Bronchial epithelial cell (primary cell): ENCODE data around the gene ARHGDIG. TPM values are rescaled to one million over a fixed set of nuclear protein-coding genes. Genes with fewer than 3 reads are reported as not detected.
"Not testable (repeated sequence)": the region's sequence is repeated elsewhere in the genome, so short reads cannot be mapped to it uniquely, and the experiment has no call there.

ENCODE experiments used
- DNase-seq: peaks from one replicate; pipeline ENCODE4 v3.0.0-alpha.2; 2010; ENCODE audit warnings: low read depth
- FAIRE-seq: peaks from 2 replicates; lab custom pipeline; 2011; peaks lifted over from hg19 to GRCh38; lab: Jason Lieb, UNC
- H3K27me3 ChIP-seq: 2 replicates; pipeline ENCODE4 v1.5.1; 2011; ENCODE audit warnings: low read length; ENCODE audit not compliant: control insufficient read depth, insufficient read depth
- H3K36me3 ChIP-seq: 2 replicates; pipeline ENCODE4 v1.5.1; 2011; ENCODE audit warnings: low read length; ENCODE audit not compliant: control insufficient read depth, insufficient read depth
- H3K4me3 ChIP-seq: 2 replicates; pipeline ENCODE4 v1.5.1; 2011; ENCODE audit warnings: mild to moderate bottlenecking, low read depth, low read length, control low read depth
- total RNA-seq: library from RNA; depleted of rRNA; stranded (reverse); fragments of >200 nt; gene quantifications from 2 replicates; pipeline ENCODE4 v1.2.1, GENCODE V29; 2014
- TF ChIP-seq, protein P1 (sequence below): IDR thresholded peaks from 2 replicates; pipeline ENCODE4 v1.5.1; 2011; ENCODE audit warnings: mild to moderate bottlenecking, moderate library complexity, low read length, control low read depth, inconsistent platforms; ENCODE audit not compliant: insufficient read depth, severe bottlenecking

The ARHGDIG gene
- total RNA-seq, 1 donor from 2014 or later, result not detected

DNA sequence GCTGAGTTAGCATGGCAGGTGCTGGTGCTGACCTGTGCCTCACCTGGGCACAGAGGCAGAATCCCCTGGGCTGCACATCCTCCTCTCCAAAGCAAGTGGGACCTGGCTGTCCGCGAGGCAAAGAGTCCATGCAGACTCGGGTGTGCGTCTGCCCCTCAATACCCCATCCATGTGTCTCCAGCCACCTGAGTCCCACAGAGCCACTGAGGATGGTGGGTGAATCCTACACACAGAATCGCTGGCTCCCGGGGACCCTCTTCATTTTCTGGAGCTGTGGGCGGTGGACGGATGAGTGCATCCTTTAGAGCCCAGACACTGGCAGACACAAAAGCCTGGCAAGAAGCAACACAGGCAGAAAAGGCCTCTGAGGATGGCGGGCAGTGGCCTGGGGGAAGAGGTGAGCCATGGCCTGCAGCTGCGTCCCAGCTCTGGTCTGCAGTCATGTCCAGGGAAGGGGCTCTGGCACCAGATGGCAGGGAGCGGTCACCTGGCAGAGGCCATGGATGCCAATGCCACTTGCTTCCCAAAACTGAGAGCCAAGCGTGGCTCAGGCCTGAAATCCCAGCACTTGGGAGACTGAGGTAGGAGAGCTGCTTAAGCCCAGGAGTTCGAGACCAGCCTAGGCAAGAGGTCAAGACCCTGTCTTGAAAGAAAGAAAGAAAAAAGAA lies 42.2 kb downstream of the ARHGDIG start:
- H3K4me3 ChIP-seq, result no peak overlapping the region
- H3K36me3 ChIP-seq, result peaks cover 27% of the 10 kb centered on the region
- H3K27me3 ChIP-seq, result no peaks in the 10 kb centered on the region
- FAIRE-seq (no peak), DNase-seq (no peak)
- TF ChIP-seq, protein P1, sequence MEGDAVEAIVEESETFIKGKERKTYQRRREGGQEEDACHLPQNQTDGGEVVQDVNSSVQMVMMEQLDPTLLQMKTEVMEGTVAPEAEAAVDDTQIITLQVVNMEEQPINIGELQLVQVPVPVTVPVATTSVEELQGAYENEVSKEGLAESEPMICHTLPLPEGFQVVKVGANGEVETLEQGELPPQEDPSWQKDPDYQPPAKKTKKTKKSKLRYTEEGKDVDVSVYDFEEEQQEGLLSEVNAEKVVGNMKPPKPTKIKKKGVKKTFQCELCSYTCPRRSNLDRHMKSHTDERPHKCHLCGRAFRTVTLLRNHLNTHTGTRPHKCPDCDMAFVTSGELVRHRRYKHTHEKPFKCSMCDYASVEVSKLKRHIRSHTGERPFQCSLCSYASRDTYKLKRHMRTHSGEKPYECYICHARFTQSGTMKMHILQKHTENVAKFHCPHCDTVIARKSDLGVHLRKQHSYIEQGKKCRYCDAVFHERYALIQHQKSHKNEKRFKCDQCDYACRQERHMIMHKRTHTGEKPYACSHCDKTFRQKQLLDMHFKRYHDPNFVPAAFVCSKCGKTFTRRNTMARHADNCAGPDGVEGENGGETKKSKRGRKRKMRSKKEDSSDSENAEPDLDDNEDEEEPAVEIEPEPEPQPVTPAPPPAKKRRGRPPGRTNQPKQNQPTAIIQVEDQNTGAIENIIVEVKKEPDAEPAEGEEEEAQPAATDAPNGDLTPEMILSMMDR, result no peak

GRCh38 chr16:324201-324450 lies 43.7 kb downstream of the ARHGDIG start:
- no peak overlapping the region for H3K4me3 ChIP-seq
- no peak for DNase-seq

DNA sequence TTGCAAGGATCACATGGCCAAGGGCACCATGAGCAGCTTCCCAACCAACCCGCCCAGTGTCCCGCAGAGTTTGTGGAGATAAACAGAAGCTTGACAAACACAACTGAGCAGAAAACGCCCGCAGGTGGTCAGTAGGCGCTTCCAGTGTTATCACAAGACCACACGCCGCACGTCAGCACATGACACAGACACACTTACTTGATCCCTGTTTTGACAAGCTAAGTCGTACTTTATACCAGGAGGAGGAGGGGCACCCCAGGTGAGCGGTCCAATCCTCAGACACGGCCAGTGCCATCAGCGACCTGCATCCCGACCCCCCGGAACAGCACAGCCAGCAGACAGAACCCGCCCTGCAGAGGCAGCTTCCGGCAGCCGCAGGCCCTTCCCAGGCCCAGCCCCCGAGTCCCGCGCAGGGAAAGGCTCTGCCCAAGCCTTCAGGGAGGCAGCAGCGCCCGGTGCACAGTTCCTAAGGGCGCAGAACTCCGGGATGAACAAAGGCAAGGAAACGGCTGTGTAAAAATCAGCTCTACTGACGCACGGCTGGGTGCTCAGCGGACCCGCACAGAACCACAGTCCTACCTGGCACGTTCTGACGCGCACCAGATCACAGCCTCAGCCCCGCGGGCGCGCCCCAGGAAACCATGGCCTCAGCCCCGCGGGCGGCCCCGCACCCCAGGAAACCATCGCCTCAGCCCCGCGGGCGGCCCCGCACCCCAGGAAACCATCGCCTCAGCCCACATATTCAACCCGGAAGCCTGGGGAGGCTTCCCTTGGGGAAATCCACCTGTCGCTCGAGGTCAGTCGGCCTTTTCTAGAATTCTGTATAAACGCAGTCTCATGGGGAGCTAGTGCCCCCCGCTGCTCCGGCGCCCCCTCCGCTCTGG lies 44.3 kb downstream of the ARHGDIG start:
- FAIRE-seq, result no peak
- Histone ChIP-seq H3K4me3 (no peak overlapping the region), H3K27me3 (no peaks in the 10 kb centered on the region), H3K36me3 (peaks cover 14% of the 10 kb centered on the region)
- TF ChIP-seq, protein P1, result no peak
- no peak for DNase-seq

More at GRCh38 chr16:324201-324450, 43.7 kb downstream of the ARHGDIG start:
- FAIRE-seq, result no peak
- TF ChIP-seq, protein P1, result no peak
- no peaks in the 10 kb centered on the region for H3K27me3 ChIP-seq
- H3K36me3 ChIP-seq, result peaks cover 18% of the 10 kb centered on the region

DNA sequence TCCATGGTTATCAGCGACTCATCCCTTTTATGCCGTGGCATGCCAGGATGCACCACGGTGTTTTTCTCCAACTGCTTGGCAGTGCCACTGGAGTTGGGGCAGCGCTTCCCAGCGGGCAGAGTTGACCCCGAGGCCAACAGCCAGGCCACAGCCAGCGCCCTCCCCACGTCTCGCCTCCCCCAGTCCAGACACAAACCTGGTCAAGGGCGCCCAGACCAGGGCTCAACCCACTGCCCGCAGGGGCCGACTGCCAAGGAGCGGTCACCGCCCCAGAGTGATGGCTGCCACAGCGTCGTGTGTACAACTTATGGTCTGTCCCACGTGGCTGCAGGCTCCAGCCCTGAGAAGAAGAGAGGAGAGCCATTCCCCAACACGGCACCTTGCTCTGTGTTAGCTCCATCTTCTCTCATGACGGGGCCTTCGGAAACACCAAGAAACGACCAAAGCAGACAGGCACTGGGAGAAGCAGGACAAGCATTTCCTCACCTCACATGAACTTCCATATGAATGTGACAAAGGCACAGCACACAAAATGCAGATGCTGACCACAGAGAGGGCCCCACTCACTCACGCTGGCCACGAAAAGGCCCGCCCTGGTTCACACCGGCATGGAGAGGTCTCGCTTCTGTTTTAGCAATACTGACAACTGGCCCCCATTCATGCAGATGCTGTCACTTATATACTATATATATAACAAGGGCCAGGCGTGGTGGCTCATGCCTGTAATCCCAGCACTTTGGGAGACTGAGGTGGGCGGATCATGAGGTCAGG lies 45.2 kb downstream of the ARHGDIG start:
- H3K27me3 ChIP-seq, result no peaks in the 10 kb centered on the region
- H3K36me3 ChIP-seq, result peaks cover 12% of the 10 kb centered on the region
- DNase-seq (no peak), FAIRE-seq (no peak)
- no peak overlapping the region for H3K4me3 ChIP-seq
- TF ChIP-seq, protein P1, result no peak

DNA sequence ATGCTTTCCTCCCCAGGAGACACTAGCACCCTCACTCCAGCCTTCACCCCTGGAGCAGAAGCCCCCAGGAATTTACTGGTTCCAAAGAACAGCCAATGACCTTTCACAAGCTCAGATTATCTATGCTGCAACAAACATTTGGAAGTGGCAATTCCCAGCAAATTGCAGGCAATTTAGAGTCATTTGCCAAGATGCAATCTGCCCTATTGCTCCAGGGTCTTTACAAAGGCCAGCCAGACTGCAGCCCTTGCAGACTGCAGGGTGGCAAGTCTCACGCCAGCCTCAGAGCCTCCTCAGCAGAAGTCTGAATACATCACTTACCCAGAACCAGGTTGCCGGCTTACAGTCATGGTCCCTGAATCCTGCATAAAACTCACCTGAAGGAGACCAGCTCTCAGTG lies 50.4 kb downstream of the ARHGDIG start:
- FAIRE-seq (no peak), DNase-seq (no peak)
- TF ChIP-seq, protein P1, result no peak
- H3K36me3 ChIP-seq, result peaks cover under 1% of the 10 kb centered on the region
- no peaks in the 10 kb centered on the region for H3K27me3 ChIP-seq
- no peak overlapping the region for H3K4me3 ChIP-seq

DNA sequence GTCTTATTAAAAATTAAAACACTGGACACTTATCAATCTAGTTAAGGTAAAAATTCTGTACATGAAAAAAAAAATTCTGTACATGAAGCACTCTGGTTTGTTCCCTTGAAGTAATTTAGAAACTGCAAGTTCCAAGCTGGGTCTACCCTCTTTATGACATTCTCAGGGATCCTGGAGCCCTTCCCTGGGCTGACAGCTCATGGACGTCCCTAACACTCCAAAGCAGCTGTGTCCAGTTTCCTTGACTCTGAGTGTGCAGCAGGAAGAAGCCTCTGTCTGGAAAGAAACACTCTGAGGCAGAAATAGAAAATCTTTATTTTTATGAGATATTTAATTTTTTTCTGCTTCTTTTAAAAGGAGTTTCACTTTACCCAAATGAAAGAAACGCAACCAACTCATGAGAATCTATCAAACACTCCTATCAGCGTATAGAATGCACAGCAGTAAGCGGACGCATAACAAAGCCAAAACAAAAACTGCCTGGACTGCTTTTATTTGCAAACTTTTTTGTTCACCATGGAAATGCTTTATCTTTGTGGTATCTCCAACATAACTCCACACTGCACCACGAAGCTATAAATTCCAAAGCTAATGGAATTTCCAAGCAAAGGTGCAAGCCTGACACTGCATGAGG lies 50.9 kb downstream of the ARHGDIG start:
- peak; percentile 60 for FAIRE-seq
- H3K27me3 ChIP-seq, H3K4me3 ChIP-seq, DNase-seq, H3K36me3 ChIP-seq: not testable (repeated sequence)
